PC-9 (cell line): ENCODE measurements around the gene LNX1. TPM values are rescaled to one million over a fixed set of nuclear protein-coding genes. Genes with fewer than 3 reads are reported as not detected.

ENCODE experiments used
- BruUV-seq: library from RNA; stranded (reverse); fragments of 400-500 nt; replicated peaks from 2 replicates; lab custom pipeline; 2021; lab: Mats Ljungman, UMichigan
- CTCF ChIA-PET: fragments of 300-600 bp; sonication (Branson Sonifier 250); formaldehyde crosslinking; loops from one replicate; lab custom pipeline; 2022; ENCODE audit warnings: antibody characterized with exemption; lab: Charles Lee
- POLR2A ChIA-PET: fragments of 300-600 bp; sonication (Branson Sonifier 250); formaldehyde crosslinking; loops from one replicate; lab custom pipeline; 2022; ENCODE audit warnings: antibody characterized with exemption; ENCODE audit not compliant: unreplicated experiment; lab: Charles Lee
- DNase-seq, 2 experiments: peaks; one replicate each; pipeline versions ENCODE4 v3.0.0 to v3.0.0-alpha.2; 2015 to 2022; ENCODE audit warnings: mixed read lengths in 1 of 2
- H2AFZ ChIP-seq: fragments of 200-600 bp; sonication (generic); 2 replicates; pipeline ENCODE4 v1.8.1; 2017; ENCODE audit warnings: antibody characterized with exemption
- H3F3A ChIP-seq: fragments of 200-600 bp; sonication (generic); 2 replicates; pipeline ENCODE4 v1.8.1; 2017; ENCODE audit warnings: antibody characterized with exemption, mild to moderate bottlenecking, low read depth; ENCODE audit not compliant: insufficient read depth
- H3K27ac ChIP-seq: fragments of 200-600 bp; sonication (generic); 2 replicates; pipeline ENCODE4 v1.6.1; 2016; ENCODE audit warnings: mixed run types
- H3K27me3 ChIP-seq: fragments of 200-600 bp; sonication (generic); 2 replicates; pipeline ENCODE4 v1.6.1; 2016; ENCODE audit warnings: low read depth, mixed run types; ENCODE audit not compliant: insufficient read depth
- H3K36me3 ChIP-seq: fragments of 200-600 bp; sonication (generic); 2 replicates; pipeline ENCODE4 v1.6.1; 2016; ENCODE audit warnings: low read depth, mixed run types
- H3K4me1 ChIP-seq: fragments of 200-600 bp; sonication (generic); replicated peaks from 2 replicates; pipeline ENCODE4 v1.6.1; 2016; ENCODE audit warnings: mixed run types; ENCODE audit not compliant: insufficient read depth
- H3K4me2 ChIP-seq: fragments of 200-600 bp; sonication (generic); 2 replicates; pipeline ENCODE4 v1.6.1; 2017; ENCODE audit warnings: mixed run types
- H3K4me3 ChIP-seq: fragments of 200-600 bp; sonication (generic); 2 replicates; pipeline ENCODE4 v1.6.1; 2016; ENCODE audit warnings: mixed run types
- H3K79me2 ChIP-seq: fragments of 200-600 bp; sonication (generic); 2 replicates; pipeline ENCODE4 v1.6.1; 2017; ENCODE audit warnings: low read depth, mixed run types
- H3K9me2 ChIP-seq: fragments of 200-600 bp; sonication (generic); 2 replicates; pipeline ENCODE4 v1.8.1; 2017; ENCODE audit warnings: mild to moderate bottlenecking; ENCODE audit not compliant: insufficient read depth
- H3K9me3 ChIP-seq: fragments of 200-600 bp; sonication (generic); 2 replicates; pipeline ENCODE4 v1.8.1; 2016; ENCODE audit warnings: low read depth; ENCODE audit not compliant: insufficient read depth
- H4K20me1 ChIP-seq: fragments of 200-600 bp; sonication (generic); 2 replicates; pipeline ENCODE4 v1.8.1; 2017; ENCODE audit not compliant: insufficient read depth
- EZH2 ChIP-seq: fragments of 200-600 bp; sonication (generic); IDR thresholded peaks from 2 replicates; pipeline ENCODE4 v1.8.0; 2017; ENCODE audit warnings: antibody characterized with exemption, low read depth
- intact Hi-C: fragments of 100-400 bp; cut with micrococcal nuclease; formaldehyde crosslinking; loops from one replicate; pipeline ENCODE4 v1.10.0; 2022; ENCODE audit not compliant: unreplicated experiment
- total RNA-seq: library from RNA; stranded (reverse); gene quantifications from 2 replicates; pipeline ENCODE4 v1.2.3, GENCODE V29; 2021
- TF ChIP-seq, protein P1 (sequence below): fragments of 200-600 bp; sonication (generic); conservative IDR thresholded peaks from 2 replicates; pipeline ENCODE4 v1.6.1; 2017; ENCODE audit warnings: mixed run types, antibody characterized with exemption, mild to moderate bottlenecking, moderate library complexity

The LNX1 gene
- total RNA-seq, 1 experiment from 2014 or later, result 3.4 TPM

DNA sequence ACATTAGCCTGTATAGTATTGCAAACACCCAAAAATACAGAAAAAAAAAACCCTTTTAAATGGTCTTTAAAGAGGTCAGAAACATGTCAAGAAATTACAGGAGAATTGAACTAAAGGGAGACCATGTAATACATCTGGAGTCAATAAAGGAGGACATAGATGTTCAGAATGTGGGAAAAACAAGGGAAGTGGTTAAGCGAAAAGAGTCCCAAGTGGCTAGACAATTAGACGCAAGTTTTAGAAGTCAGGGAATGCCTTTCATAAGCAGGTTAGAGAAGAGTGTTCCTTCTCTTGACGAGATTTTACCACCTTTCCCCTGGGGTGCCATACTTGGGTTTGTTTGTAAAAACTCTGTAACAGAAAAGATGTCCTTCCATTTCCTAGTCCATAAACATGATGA is 7.8 kb downstream of the LNX1 start:
- Histone ChIP-seq H3F3A (no peaks in the 10 kb centered on the region), H4K20me1 (no peaks in the 10 kb centered on the region), H3K27me3 (no peaks in the 10 kb centered on the region), H2AFZ (no peak overlapping the region), H3K9me2 (no peaks in the 10 kb centered on the region), H3K9me3 (no peaks in the 10 kb centered on the region), H3K36me3 (no peaks in the 10 kb centered on the region), H3K4me1 (no peaks in the 10 kb centered on the region), H3K27ac (no peak overlapping the region), H3K4me3 (no peak overlapping the region), H3K79me2 (no peaks in the 10 kb centered on the region), H3K4me2 (no peak overlapping the region)
- CTCF ChIA-PET, result no interaction called here
- no peak for TF ChIP-seq EZH2
- TF ChIP-seq, protein P1, sequence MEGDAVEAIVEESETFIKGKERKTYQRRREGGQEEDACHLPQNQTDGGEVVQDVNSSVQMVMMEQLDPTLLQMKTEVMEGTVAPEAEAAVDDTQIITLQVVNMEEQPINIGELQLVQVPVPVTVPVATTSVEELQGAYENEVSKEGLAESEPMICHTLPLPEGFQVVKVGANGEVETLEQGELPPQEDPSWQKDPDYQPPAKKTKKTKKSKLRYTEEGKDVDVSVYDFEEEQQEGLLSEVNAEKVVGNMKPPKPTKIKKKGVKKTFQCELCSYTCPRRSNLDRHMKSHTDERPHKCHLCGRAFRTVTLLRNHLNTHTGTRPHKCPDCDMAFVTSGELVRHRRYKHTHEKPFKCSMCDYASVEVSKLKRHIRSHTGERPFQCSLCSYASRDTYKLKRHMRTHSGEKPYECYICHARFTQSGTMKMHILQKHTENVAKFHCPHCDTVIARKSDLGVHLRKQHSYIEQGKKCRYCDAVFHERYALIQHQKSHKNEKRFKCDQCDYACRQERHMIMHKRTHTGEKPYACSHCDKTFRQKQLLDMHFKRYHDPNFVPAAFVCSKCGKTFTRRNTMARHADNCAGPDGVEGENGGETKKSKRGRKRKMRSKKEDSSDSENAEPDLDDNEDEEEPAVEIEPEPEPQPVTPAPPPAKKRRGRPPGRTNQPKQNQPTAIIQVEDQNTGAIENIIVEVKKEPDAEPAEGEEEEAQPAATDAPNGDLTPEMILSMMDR, result no peak
- no peak for DNase-seq
- intact Hi-C loops, result no loop called here
- BruUV-seq, result no TSS peak
- POLR2A ChIA-PET, result no interaction called here

DNA sequence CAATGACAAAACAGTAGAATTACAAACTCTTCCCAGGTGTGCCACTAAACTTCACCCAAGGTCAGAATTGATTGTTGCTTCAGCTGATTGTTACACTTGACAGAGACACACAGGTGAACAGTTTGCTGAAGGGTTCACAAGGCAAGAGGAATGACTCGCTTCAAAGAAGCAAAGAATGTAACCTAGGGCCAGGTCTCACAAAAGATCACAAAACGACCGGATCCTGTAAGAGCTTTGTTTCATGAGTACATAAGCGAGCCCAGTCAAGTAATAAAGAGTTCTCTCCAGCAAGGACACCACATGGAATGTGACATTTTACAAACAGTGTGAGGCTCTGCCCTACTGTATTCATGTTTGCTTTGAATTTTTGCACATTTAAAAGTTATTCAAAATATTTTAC is 9.1 kb downstream of the LNX1 start:
- Histone ChIP-seq H3K9me3 (no peaks in the 10 kb centered on the region), H3K4me2 (no peak overlapping the region), H3K9me2 (no peaks in the 10 kb centered on the region), H3F3A (no peaks in the 10 kb centered on the region), H4K20me1 (no peaks in the 10 kb centered on the region), H3K79me2 (no peaks in the 10 kb centered on the region), H2AFZ (no peak overlapping the region), H3K4me3 (no peak overlapping the region), H3K36me3 (no peaks in the 10 kb centered on the region), H3K27me3 (no peaks in the 10 kb centered on the region), H3K4me1 (peaks cover 2% of the 10 kb centered on the region; the same call in 1 of the 2 replicates), H3K27ac (no peak overlapping the region)
- intact Hi-C loops, result no loop called here
- ChIA-PET POLR2A (no interaction called here), CTCF (no interaction called here)
- no peak for DNase-seq
- no TSS peak for BruUV-seq
- TF ChIP-seq, protein P1, result no peak
- no peak for TF ChIP-seq EZH2

DNA sequence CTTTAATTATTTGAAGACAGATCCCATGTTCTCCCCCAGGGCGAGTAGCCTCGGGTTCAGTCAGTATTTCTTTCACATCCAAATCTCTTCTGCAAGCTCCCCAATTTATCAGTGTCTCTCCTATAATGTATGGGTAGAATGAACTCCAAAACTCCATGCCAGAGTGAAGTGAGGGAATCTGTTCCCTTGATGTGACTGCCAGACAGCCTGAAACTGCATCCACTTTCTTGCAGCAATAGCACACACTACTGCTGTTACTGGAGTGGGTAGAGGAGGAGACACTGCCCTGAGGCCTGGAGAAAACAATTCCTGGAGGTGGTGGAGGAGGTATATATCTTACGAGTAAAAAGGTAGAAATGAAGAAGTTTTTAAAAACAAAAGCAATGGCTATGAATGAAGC is 11.0 kb downstream of the LNX1 start:
- POLR2A ChIA-PET, result no interaction called here

More for the DNA sequence above, 11.0 kb downstream of the LNX1 start:
- Histone ChIP-seq H3K9me3 (no peaks in the 10 kb centered on the region), H3F3A (no peaks in the 10 kb centered on the region), H3K27ac (no peak overlapping the region), H3K79me2 (no peaks in the 10 kb centered on the region), H4K20me1 (no peaks in the 10 kb centered on the region), H3K4me3 (no peak overlapping the region), H3K9me2 (no peaks in the 10 kb centered on the region), H3K36me3 (no peaks in the 10 kb centered on the region), H3K27me3 (no peaks in the 10 kb centered on the region), H3K4me2 (no peak overlapping the region), H2AFZ (no peak overlapping the region), H3K4me1 (peaks cover 10% of the 10 kb centered on the region; the same call in 1 of the 2 replicates)
- CTCF ChIA-PET, result no interaction called here
- TF ChIP-seq, protein P1, result no peak
- TF ChIP-seq EZH2, result no peak
- intact Hi-C loops, result no loop called here
- DNase-seq, result no peak
- BruUV-seq, result no TSS peak
